Neutrophil (primary cell): ENCODE results near the gene ZNF568.

ENCODE experiments used
- H3K27ac ChIP-seq: fragments of 200-600 bp; sonication (generic); 2 replicates; pipeline ENCODE4 v1.5.1; 2016; ENCODE audit warnings: mild to moderate bottlenecking, moderate library complexity
- H3K27me3 ChIP-seq: fragments of 200-600 bp; sonication (generic); 2 replicates; pipeline ENCODE4 v1.6.0; 2016; ENCODE audit warnings: mild to moderate bottlenecking
- H3K36me3 ChIP-seq: fragments of 200-600 bp; sonication (generic); 2 replicates; pipeline ENCODE4 v1.5.1; 2017
- H3K4me1 ChIP-seq, 2 experiments: fragments of 200-600 bp in 1 of 2; sonication (generic) in 1 of 2; 1 replicate in 1 of 2; 2 replicates in 1 of 2; pipeline versions ENCODE4 v1.5.1 to v1.6.1; 2013 to 2016; ENCODE audit warnings: low read depth in 1 of 2, low read length in 1 of 2, mild to moderate bottlenecking in 1 of 2, moderate library complexity in 1 of 2; ENCODE audit not compliant: control insufficient read depth in 1 of 2, insufficient read depth in 1 of 2
- H3K4me3 ChIP-seq, 2 experiments: fragments of 200-600 bp in 1 of 2; sonication (generic) in 1 of 2; 1 replicate in 1 of 2; 2 replicates in 1 of 2; pipeline ENCODE4 v1.5.1; 2013 to 2016; ENCODE audit warnings: low read depth in 1 of 2, low read length in 1 of 2, mild to moderate bottlenecking in 1 of 2, moderate library complexity in 1 of 2
- H3K9me3 ChIP-seq: fragments of 200-600 bp; sonication (generic); 2 replicates; pipeline ENCODE4 v1.5.1; 2016
- CTCF ChIP-seq: fragments of 200-600 bp; sonication (generic); IDR thresholded peaks from 2 replicates; pipeline ENCODE4 v1.5.1; 2016; ENCODE audit warnings: antibody characterized with exemption

ZNF568 gene

GRCh38 chr19:36986131-36986530 lies 70.0 kb downstream of the ZNF568 start:
- Histone ChIP-seq H3K4me3 (no peak overlapping the region), H3K36me3 (no peaks in the 10 kb centered on the region), H3K4me1 (no peaks in the 10 kb centered on the region), H3K27ac (no peak overlapping the region), H3K27me3 (no peaks in the 10 kb centered on the region), H3K9me3 (peaks cover 11% of the 10 kb centered on the region)
- no peak for TF ChIP-seq CTCF

DNA sequence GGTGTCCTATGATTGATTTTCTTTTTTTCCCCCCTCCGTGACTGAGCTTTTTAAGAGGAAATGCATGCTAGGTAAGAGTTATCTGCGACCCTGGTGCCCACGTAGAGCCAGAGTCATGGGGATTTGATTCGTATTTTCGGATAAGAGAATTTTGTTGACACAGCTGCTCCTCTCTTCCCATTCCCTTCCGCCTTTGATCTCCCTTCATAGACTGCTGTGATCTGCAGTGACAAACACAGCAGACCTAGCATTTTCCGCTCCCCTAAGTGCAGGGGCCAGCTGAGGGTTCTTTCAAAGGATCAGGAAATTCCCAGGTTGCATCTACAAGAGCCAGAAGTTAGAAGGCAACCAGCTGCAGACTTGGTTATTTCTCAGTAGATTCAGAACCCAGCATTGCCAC lies 70.5 kb downstream of the ZNF568 start:
- peaks cover 11% of the 10 kb centered on the region for H3K9me3 ChIP-seq
- no peak overlapping the region for H3K4me3 ChIP-seq
- H3K27ac ChIP-seq = no peak overlapping the region
- H3K27me3 ChIP-seq = no peaks in the 10 kb centered on the region
- no peaks in the 10 kb centered on the region for H3K4me1 ChIP-seq
- TF ChIP-seq CTCF = no peak
- H3K36me3 ChIP-seq = no peaks in the 10 kb centered on the region

GRCh38 chr19:36987091-36987490 lies 71.0 kb downstream of the ZNF568 start:
- Histone ChIP-seq H3K36me3 (no peaks in the 10 kb centered on the region), H3K27ac (no peak overlapping the region), H3K9me3 (peaks cover 11% of the 10 kb centered on the region), H3K4me3 (no peak overlapping the region), H3K4me1 (no peaks in the 10 kb centered on the region), H3K27me3 (no peaks in the 10 kb centered on the region)
- TF ChIP-seq CTCF = no peak

GRCh38 chr19:36997152-36997842 lies 81.2 kb downstream of the ZNF568 start:
- no peak for TF ChIP-seq CTCF
- Histone ChIP-seq H3K27ac (no peak overlapping the region), H3K4me1 (no peaks in the 10 kb centered on the region), H3K9me3 (peaks cover 10% of the 10 kb centered on the region), H3K36me3 (no peaks in the 10 kb centered on the region), H3K27me3 (no peaks in the 10 kb centered on the region), H3K4me3 (no peak overlapping the region)

- Histone ChIP-seq H3K4me3 (no peak overlapping the region), H3K36me3 (no peaks in the 10 kb centered on the region), H3K27ac (no peak overlapping the region), H3K9me3 (peaks cover 10% of the 10 kb centered on the region), H3K27me3 (no peaks in the 10 kb centered on the region), H3K4me1 (no peaks in the 10 kb centered on the region)
- TF ChIP-seq CTCF = no peak
Observed at GRCh38 chr19:36997843-36998235, 81.7 kb downstream of the ZNF568 start.
